Liver (tissue), 9 donors: ENCODE measurements around the gene CACNA1F. TPM values are rescaled to one million over a fixed set of nuclear protein-coding genes. Genes with fewer than 3 reads are reported as not detected.

Source experiments
- DNase-seq: peaks from one replicate; pipeline ENCODE4 v3.0.0-alpha.2; 2017; ENCODE audit warnings: low spot score
- H3K27ac ChIP-seq, 2 donors: one replicate each; pipeline ENCODE4 v1.7.0; 2013; ENCODE audit warnings: inconsistent platforms in 2 of 2, low read length in 2 of 2, control low read depth in 1 of 2, low read depth in 1 of 2, mild to moderate bottlenecking in 1 of 2
- H3K27me3 ChIP-seq, 4 donors: one replicate each; pipeline versions ENCODE4 v1.6.1 to v1.7.0; 2013; ENCODE audit warnings: low read length in 3 of 4, inconsistent platforms in 1 of 4, mild to moderate bottlenecking in 1 of 4, moderate library complexity in 1 of 4; ENCODE audit not compliant: control insufficient read depth in 4 of 4, insufficient read depth in 4 of 4
- H3K36me3 ChIP-seq, 4 donors: one replicate each; pipeline versions ENCODE4 v1.6.1 to v1.7.0; 2013; ENCODE audit warnings: low read length in 3 of 4, mild to moderate bottlenecking in 3 of 4, low read depth in 1 of 4, moderate library complexity in 1 of 4; ENCODE audit not compliant: control insufficient read depth in 4 of 4, insufficient read depth in 3 of 4
- H3K4me1 ChIP-seq, 4 donors: one replicate each; pipeline versions ENCODE4 v1.6.1 to v1.7.0; 2013; ENCODE audit warnings: low read length in 3 of 4, mild to moderate bottlenecking in 3 of 4, moderate library complexity in 1 of 4; ENCODE audit not compliant: control insufficient read depth in 4 of 4, insufficient read depth in 4 of 4
- H3K4me3 ChIP-seq, 3 donors: one replicate each; pipeline versions ENCODE4 v1.6.1 to v1.7.0; 2013; ENCODE audit warnings: low read length in 3 of 3, control low read depth in 1 of 3, low read depth in 1 of 3, mild to moderate bottlenecking in 1 of 3
- H3K9ac ChIP-seq, 2 donors: one replicate each; pipeline ENCODE4 v1.7.0; 2013; ENCODE audit warnings: low read length in 2 of 2, mild to moderate bottlenecking in 2 of 2, moderate library complexity in 2 of 2, control low read depth in 1 of 2, low read depth in 1 of 2
- H3K9me3 ChIP-seq, 4 donors: one replicate each; pipeline versions ENCODE4 v1.6.1 to v1.7.0; 2013; ENCODE audit warnings: low read length in 3 of 4; ENCODE audit not compliant: control insufficient read depth in 4 of 4
- EGR1 ChIP-seq, 2 donors: IDR thresholded peaks; 2 replicates each; pipeline ENCODE4 v1.6.1; 2016 to 2018; ENCODE audit warnings: antibody characterized with exemption in 2 of 2, low read depth in 2 of 2
- FOXA1 ChIP-seq: IDR thresholded peaks from 2 replicates; pipeline ENCODE4 v1.6.1; 2016; ENCODE audit warnings: antibody characterized with exemption
- FOXA2 ChIP-seq: IDR thresholded peaks from 2 replicates; pipeline ENCODE4 v1.6.1; 2016; ENCODE audit warnings: antibody characterized with exemption
- GABPA ChIP-seq, 2 donors: IDR thresholded peaks in 1 of 2; conservative IDR thresholded peaks in 1 of 2; 2 replicates each; pipeline ENCODE4 v1.6.1; 2016; ENCODE audit warnings: antibody characterized with exemption in 2 of 2, mild to moderate bottlenecking in 1 of 2, moderate library complexity in 1 of 2
- HNF4A ChIP-seq, 2 donors: conservative IDR thresholded peaks; 2 replicates each; pipeline ENCODE4 v1.6.1; 2016; ENCODE audit warnings: antibody characterized with exemption in 2 of 2, mild to moderate bottlenecking in 2 of 2
- HNF4G ChIP-seq: IDR thresholded peaks from 2 replicates; pipeline ENCODE4 v1.6.1; 2016; ENCODE audit warnings: antibody characterized with exemption
- JUND ChIP-seq, 2 donors: IDR thresholded peaks; 2 replicates each; pipeline ENCODE4 v1.6.1; 2016; ENCODE audit warnings: antibody characterized with exemption in 2 of 2
- NR2F2 ChIP-seq: IDR thresholded peaks from 2 replicates; pipeline ENCODE4 v1.6.1; 2016; ENCODE audit warnings: antibody characterized with exemption
- RAD21 ChIP-seq, 2 donors: IDR thresholded peaks; 2 replicates each; pipeline ENCODE4 v1.6.1; 2016; ENCODE audit warnings: antibody characterized with exemption in 2 of 2, mild to moderate bottlenecking in 2 of 2
- RXRA ChIP-seq, 2 donors: IDR thresholded peaks; 2 replicates each; pipeline ENCODE4 v1.6.1; 2017 to 2018; ENCODE audit warnings: antibody characterized with exemption in 2 of 2, mild to moderate bottlenecking in 1 of 2
- TAF1 ChIP-seq: conservative IDR thresholded peaks from 2 replicates; pipeline ENCODE4 v1.6.1; 2016; ENCODE audit warnings: antibody characterized with exemption, mild to moderate bottlenecking
- YY1 ChIP-seq: IDR thresholded peaks from 2 replicates; pipeline ENCODE4 v1.6.1; 2016; ENCODE audit warnings: antibody characterized with exemption, mild to moderate bottlenecking
- WGBS: extraction: QIAGEN DNeasy Blood & Tissue Kit; methylation state at CpG from one replicate; pipeline ENCODE4 v1.1.7; 2013; 5-methylcytosine and 5-hydroxymethylcytosine counted together
- polyA plus RNA-seq, 2 donors: library from polyadenylated mRNA; stranded (reverse) in 1 of 2; unstranded in 1 of 2; fragments of 200-250 nt in 1 of 2; fragments of >200 nt in 1 of 2; fragmentation: Nextera tagmentation in 1 of 2; extraction: Ambion mirVana in 1 of 2; gene quantifications; one replicate each; pipeline versions ENCODE4 v1.2.1 to v1.2.3, GENCODE V29; 2013 to 2015
- total RNA-seq, 2 donors: library from RNA; depleted of rRNA; stranded (reverse); fragments of >200 nt; gene quantifications; one replicate each; pipeline ENCODE4 v1.2.3, GENCODE V29; 2014
- TF ChIP-seq, protein P1 (sequence below): IDR thresholded peaks from 2 replicates; pipeline ENCODE4 v1.6.1; 2016; ENCODE audit warnings: antibody characterized with exemption, mild to moderate bottlenecking
- TF ChIP-seq, protein P2 (sequence below): IDR thresholded peaks from 2 replicates; pipeline ENCODE4 v1.6.1; 2016; ENCODE audit warnings: antibody characterized with exemption
- TF ChIP-seq, protein P3 (sequence below): IDR thresholded peaks from 2 replicates; pipeline ENCODE4 v1.6.1; 2016; ENCODE audit warnings: antibody characterized with exemption
- TF ChIP-seq, protein P4 (sequence below): fragments of 150-350 bp; IDR thresholded peaks from 2 replicates; pipeline ENCODE4 v1.5.1; 2017; ENCODE audit warnings: improper control_type of control experiment, low read depth, low read length; ENCODE audit not compliant: missing input control
- TF ChIP-seq, protein P5 (sequence below): IDR thresholded peaks from 2 replicates; pipeline ENCODE4 v1.6.1; 2016; ENCODE audit warnings: antibody characterized with exemption
- donor health status: healthy.
- donor health status: healthy.
- donor health status: healthy.
- donor health status: healthy.
- donor health status: healthy.

The CACNA1F gene
- total and polyA plus RNA-seq, 4 donors: 0.03 TPM; not detected in 3

DNA sequence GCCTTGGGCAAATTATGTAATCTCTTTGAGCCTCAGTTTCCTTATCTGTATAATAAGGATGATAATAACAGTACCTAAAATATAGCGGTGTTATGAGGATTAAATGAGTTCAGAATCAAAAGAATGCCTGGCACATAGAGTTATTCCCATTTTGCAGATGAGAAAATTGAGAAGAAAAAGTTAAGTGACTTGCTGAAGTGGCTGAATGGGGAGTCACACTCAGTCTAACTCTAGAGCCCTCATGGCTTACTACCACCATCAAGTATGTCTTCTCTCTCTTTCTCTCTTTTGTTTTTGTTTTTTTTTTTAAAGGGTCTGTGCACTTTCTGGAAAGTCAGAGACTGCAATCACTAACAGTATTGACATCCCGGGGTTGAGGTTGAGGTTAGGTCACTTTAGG, 615 bp downstream of the CACNA1F start:
- no peak overlapping the region for H3K27ac ChIP-seq
- DNase-seq: no peak
- H3K36me3 ChIP-seq: no peaks in the 10 kb centered on the region
- 76% methylated on average over 2 of the region's 2 CpGs for WGBS
- H3K27me3 ChIP-seq: no peaks in the 10 kb centered on the region
- TF ChIP-seq FOXA1 (no peak), NR2F2 (no peak), EGR1 (IDR thresholded peaks at IDR 0.05; ENCODE audit: low read depth in 2 of 2) (no peak), HNF4A (conservative IDR thresholded peaks at IDR 0.05) (no peak), FOXA2 (no peak), JUND (IDR thresholded peaks at IDR 0.05) (no peak), GABPA (IDR thresholded peaks at IDR 0.05 in 1 of 2, conservative IDR thresholded peaks at IDR 0.05 in 1 of 2) (no peak), TAF1 (no peak), HNF4G (no peak), RAD21 (IDR thresholded peaks at IDR 0.05) (no peak)
- TF ChIP-seq, protein P1, sequence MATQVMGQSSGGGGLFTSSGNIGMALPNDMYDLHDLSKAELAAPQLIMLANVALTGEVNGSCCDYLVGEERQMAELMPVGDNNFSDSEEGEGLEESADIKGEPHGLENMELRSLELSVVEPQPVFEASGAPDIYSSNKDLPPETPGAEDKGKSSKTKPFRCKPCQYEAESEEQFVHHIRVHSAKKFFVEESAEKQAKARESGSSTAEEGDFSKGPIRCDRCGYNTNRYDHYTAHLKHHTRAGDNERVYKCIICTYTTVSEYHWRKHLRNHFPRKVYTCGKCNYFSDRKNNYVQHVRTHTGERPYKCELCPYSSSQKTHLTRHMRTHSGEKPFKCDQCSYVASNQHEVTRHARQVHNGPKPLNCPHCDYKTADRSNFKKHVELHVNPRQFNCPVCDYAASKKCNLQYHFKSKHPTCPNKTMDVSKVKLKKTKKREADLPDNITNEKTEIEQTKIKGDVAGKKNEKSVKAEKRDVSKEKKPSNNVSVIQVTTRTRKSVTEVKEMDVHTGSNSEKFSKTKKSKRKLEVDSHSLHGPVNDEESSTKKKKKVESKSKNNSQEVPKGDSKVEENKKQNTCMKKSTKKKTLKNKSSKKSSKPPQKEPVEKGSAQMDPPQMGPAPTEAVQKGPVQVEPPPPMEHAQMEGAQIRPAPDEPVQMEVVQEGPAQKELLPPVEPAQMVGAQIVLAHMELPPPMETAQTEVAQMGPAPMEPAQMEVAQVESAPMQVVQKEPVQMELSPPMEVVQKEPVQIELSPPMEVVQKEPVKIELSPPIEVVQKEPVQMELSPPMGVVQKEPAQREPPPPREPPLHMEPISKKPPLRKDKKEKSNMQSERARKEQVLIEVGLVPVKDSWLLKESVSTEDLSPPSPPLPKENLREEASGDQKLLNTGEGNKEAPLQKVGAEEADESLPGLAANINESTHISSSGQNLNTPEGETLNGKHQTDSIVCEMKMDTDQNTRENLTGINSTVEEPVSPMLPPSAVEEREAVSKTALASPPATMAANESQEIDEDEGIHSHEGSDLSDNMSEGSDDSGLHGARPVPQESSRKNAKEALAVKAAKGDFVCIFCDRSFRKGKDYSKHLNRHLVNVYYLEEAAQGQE: no peak
- TF ChIP-seq, protein P2, sequence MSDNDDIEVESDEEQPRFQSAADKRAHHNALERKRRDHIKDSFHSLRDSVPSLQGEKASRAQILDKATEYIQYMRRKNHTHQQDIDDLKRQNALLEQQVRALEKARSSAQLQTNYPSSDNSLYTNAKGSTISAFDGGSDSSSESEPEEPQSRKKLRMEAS: no peak
- TF ChIP-seq, protein P3, sequence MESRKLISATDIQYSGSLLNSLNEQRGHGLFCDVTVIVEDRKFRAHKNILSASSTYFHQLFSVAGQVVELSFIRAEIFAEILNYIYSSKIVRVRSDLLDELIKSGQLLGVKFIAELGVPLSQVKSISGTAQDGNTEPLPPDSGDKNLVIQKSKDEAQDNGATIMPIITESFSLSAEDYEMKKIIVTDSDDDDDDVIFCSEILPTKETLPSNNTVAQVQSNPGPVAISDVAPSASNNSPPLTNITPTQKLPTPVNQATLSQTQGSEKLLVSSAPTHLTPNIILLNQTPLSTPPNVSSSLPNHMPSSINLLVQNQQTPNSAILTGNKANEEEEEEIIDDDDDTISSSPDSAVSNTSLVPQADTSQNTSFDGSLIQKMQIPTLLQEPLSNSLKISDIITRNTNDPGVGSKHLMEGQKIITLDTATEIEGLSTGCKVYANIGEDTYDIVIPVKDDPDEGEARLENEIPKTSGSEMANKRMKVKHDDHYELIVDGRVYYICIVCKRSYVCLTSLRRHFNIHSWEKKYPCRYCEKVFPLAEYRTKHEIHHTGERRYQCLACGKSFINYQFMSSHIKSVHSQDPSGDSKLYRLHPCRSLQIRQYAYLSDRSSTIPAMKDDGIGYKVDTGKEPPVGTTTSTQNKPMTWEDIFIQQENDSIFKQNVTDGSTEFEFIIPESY: no peak
- TF ChIP-seq, protein P4, sequence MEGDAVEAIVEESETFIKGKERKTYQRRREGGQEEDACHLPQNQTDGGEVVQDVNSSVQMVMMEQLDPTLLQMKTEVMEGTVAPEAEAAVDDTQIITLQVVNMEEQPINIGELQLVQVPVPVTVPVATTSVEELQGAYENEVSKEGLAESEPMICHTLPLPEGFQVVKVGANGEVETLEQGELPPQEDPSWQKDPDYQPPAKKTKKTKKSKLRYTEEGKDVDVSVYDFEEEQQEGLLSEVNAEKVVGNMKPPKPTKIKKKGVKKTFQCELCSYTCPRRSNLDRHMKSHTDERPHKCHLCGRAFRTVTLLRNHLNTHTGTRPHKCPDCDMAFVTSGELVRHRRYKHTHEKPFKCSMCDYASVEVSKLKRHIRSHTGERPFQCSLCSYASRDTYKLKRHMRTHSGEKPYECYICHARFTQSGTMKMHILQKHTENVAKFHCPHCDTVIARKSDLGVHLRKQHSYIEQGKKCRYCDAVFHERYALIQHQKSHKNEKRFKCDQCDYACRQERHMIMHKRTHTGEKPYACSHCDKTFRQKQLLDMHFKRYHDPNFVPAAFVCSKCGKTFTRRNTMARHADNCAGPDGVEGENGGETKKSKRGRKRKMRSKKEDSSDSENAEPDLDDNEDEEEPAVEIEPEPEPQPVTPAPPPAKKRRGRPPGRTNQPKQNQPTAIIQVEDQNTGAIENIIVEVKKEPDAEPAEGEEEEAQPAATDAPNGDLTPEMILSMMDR: no peak
- H3K9ac ChIP-seq: no peak overlapping the region
- no peaks in the 10 kb centered on the region for H3K4me1 ChIP-seq
- H3K4me3 ChIP-seq: no peak overlapping the region
- no peaks in the 10 kb centered on the region for H3K9me3 ChIP-seq

DNA sequence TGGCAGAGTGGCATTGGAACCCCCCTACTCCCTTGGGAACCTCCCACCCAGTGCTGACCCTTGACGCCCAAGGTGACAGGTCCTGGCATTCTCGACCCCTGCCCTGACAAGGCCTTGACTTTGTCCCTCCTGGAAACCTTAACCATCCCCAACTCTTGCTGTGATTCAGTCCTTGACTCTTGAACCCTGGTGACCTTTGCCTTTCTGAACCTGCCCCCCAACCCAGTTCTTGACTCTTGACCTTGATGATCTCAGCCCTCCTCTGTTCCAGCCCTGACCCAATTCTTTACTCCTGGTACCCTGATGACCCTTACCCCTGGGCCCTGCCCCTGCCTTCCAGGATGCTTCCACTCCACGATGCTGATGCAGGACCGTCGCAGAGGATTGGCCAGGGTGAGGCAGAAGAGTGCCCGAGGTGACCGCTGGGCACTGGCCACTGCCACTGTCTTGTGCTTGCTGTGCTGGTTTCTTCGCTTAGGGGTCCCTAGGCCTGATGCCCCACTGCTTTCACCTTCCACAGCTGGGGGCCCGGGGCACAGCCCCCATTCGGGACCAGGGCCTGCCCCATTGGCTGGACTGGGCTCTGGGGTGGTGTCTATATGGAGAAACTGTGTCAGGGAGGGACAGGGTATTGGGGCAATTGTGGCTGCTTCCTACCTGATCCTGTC, 1.7 kb downstream of the CACNA1F start:
- no peak for DNase-seq
- TF ChIP-seq HNF4A (conservative IDR thresholded peaks at IDR 0.05) (no peak), GABPA (IDR thresholded peaks at IDR 0.05 in 1 of 2, conservative IDR thresholded peaks at IDR 0.05 in 1 of 2) (no peak), YY1 (no peak), RXRA (IDR thresholded peaks at IDR 0.05) (no peak), NR2F2 (no peak), FOXA2 (no peak), HNF4G (no peak), EGR1 (IDR thresholded peaks at IDR 0.05; ENCODE audit: low read depth in 2 of 2) (no peak), FOXA1 (no peak)
- TF ChIP-seq, protein P5, sequence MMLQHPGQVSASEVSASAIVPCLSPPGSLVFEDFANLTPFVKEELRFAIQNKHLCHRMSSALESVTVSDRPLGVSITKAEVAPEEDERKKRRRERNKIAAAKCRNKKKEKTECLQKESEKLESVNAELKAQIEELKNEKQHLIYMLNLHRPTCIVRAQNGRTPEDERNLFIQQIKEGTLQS: no peak
- TF ChIP-seq, protein P2: no peak
- TF ChIP-seq, protein P1: no peak
- TF ChIP-seq, protein P3: no peak

More for the DNA sequence above, 1.7 kb downstream of the CACNA1F start:
- Histone ChIP-seq H3K9ac (no peak overlapping the region), H3K27ac (no peak overlapping the region), H3K4me1 (no peaks in the 10 kb centered on the region), H3K4me3 (no peak overlapping the region), H3K27me3 (no peaks in the 10 kb centered on the region), H3K9me3 (no peaks in the 10 kb centered on the region), H3K36me3 (no peaks in the 10 kb centered on the region)
- 93% methylated on average over 10 of the region's 10 CpGs for WGBS
